Hepatocyte (in vitro differentiated cells): ENCODE measurements around the gene CDK13.
"Not testable (repeated sequence)": the region's sequence is repeated elsewhere in the genome, so short reads cannot be mapped to it uniquely, and the experiment has no call there.

Source experiments
- CTCF ChIP-seq: fragments of 200-600 bp; sonication (generic); IDR thresholded peaks from 2 replicates; pipeline ENCODE4 v1.5.1; 2016; ENCODE audit warnings: antibody characterized with exemption, mild to moderate bottlenecking; ENCODE audit not compliant: poor library complexity
- EZH2 ChIP-seq: fragments of 200-600 bp; sonication (generic); IDR thresholded peaks from 2 replicates; pipeline ENCODE4 v1.6.1; 2016; ENCODE audit warnings: antibody characterized with exemption, mild to moderate bottlenecking, borderline replicate concordance

- TF ChIP-seq CTCF, EZH2: not testable (repeated sequence)
Observed at GRCh38 chr7:40122100-40122939, 172.3 kb downstream of the CDK13 start.
